NB4 (cell line): ENCODE measurements around the gene RAC2.

Experiments used
- DNase-seq: peaks from one replicate; pipeline ENCODE4 v3.0.0; 2010; ENCODE audit warnings: low read depth
- H3K4me3 ChIP-seq: one replicate; pipeline ENCODE4 v1.5.1; 2011; ENCODE audit warnings: mild to moderate bottlenecking, low read depth, low read length, moderate library complexity
- MYC ChIP-seq: IDR thresholded peaks from 2 replicates; pipeline ENCODE4 v1.6.1; 2011; ENCODE audit warnings: low read depth, low read length
- POLR2A ChIP-seq: IDR thresholded peaks from 2 replicates; pipeline ENCODE4 v1.6.1; 2011; ENCODE audit warnings: mild to moderate bottlenecking; ENCODE audit not compliant: insufficient read length; ENCODE audit errors: extremely low read depth
- TF ChIP-seq, protein P1 (sequence below): IDR thresholded peaks from 2 replicates; pipeline ENCODE4 v1.6.1; 2011; ENCODE audit warnings: low read depth, low read length
- TF ChIP-seq, protein P2 (sequence below): IDR thresholded peaks from one replicate; pipeline ENCODE4 v1.5.1; 2012; ENCODE audit warnings: low read depth, low read length

The RAC2 gene

DNA sequence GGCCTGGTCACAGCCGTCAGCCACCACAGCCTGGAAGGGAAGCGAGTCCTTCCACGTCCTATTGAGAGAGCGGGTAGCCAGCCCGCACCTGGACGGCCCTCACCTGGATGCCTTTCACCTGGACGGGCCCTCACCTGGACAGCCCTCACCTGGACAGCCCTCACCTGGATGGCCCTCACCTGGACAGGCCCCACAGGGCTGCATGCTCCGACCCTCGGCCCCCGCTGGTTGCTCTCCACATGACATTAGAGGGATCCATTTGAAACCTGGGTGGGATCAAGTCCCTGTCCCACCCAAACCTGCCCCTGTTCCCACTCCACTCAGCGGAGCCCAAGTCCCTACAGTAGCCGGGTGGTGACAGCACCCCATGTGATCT lies 59.7 kb downstream of the RAC2 start:
- no peak for DNase-seq
- H3K4me3 ChIP-seq: no peak overlapping the region
- no peak for TF ChIP-seq MYC
- TF ChIP-seq, protein P1, sequence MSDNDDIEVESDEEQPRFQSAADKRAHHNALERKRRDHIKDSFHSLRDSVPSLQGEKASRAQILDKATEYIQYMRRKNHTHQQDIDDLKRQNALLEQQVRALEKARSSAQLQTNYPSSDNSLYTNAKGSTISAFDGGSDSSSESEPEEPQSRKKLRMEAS: no peak
- TF ChIP-seq, protein P2, sequence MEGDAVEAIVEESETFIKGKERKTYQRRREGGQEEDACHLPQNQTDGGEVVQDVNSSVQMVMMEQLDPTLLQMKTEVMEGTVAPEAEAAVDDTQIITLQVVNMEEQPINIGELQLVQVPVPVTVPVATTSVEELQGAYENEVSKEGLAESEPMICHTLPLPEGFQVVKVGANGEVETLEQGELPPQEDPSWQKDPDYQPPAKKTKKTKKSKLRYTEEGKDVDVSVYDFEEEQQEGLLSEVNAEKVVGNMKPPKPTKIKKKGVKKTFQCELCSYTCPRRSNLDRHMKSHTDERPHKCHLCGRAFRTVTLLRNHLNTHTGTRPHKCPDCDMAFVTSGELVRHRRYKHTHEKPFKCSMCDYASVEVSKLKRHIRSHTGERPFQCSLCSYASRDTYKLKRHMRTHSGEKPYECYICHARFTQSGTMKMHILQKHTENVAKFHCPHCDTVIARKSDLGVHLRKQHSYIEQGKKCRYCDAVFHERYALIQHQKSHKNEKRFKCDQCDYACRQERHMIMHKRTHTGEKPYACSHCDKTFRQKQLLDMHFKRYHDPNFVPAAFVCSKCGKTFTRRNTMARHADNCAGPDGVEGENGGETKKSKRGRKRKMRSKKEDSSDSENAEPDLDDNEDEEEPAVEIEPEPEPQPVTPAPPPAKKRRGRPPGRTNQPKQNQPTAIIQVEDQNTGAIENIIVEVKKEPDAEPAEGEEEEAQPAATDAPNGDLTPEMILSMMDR: no peak
- TF ChIP-seq POLR2A: no peak

DNA sequence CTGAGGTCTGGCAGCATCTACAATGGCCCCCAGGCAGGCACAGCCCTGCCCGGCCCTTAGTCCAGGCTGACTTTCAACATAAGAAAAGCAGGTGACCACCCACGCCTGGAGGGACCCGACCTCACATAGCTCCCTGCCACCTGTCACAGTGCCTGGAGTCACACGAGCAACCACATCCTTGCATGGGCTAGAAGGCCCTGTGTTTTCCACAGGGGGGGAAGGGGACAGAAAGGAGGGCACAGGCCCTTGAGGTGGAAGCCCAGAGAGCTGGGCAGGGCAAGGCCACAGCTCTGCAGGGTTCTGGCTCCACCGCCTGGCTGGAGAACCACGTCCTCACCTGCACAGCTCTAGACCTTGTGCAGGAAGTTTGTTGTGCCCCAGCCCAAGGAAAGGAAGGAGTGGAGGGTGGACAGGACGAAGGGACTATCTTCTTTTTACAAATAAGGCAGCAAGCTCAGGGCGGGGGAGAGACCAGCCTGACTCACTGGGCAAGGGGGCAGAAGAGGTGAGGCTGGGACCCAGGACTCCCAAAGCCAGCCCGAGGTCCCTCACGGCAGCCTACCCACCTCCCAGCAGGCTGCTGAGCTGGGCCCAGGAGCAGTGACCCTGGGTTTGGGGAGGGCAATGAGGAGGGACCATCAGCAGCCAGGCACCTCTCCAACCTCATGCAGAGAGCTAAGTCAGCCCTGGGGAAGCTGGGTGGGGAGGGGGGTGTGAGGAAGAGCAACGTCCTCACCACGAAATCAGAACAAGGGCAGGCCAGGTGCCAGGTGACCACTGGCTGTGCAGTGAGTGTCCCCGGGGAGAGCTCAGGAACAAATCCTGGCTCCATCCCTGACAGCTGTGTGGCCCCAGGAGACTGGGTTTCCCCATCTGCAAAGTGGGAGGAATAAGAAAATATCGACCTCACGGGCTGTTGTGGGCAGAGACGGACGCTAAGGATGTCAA lies 60.4 kb downstream of the RAC2 start:
- no peak for DNase-seq
- H3K4me3 ChIP-seq: no peak overlapping the region
- TF ChIP-seq POLR2A: no peak
- TF ChIP-seq, protein P1: no peak
- TF ChIP-seq, protein P2: no peak
- no peak for TF ChIP-seq MYC

DNA sequence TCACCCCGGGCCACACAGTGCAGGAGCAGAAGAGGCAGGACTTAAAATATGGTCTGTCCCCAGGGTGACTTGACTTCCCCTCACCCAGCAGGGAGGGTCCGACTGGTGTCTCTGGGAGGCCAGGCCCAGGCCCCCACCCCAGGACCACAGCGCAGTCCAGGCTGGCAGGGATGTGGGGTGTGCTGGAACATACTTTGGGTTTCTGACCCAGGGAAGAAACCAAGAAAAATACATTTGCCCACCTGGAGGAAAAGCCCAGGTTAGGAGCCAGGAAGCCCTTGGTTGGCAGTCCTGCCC lies 61.2 kb downstream of the RAC2 start:
- no peak for DNase-seq
- TF ChIP-seq, protein P2: no peak
- TF ChIP-seq POLR2A: no peak
- TF ChIP-seq, protein P1: no peak
- no peak for TF ChIP-seq MYC
- H3K4me3 ChIP-seq: no peak overlapping the region

DNA sequence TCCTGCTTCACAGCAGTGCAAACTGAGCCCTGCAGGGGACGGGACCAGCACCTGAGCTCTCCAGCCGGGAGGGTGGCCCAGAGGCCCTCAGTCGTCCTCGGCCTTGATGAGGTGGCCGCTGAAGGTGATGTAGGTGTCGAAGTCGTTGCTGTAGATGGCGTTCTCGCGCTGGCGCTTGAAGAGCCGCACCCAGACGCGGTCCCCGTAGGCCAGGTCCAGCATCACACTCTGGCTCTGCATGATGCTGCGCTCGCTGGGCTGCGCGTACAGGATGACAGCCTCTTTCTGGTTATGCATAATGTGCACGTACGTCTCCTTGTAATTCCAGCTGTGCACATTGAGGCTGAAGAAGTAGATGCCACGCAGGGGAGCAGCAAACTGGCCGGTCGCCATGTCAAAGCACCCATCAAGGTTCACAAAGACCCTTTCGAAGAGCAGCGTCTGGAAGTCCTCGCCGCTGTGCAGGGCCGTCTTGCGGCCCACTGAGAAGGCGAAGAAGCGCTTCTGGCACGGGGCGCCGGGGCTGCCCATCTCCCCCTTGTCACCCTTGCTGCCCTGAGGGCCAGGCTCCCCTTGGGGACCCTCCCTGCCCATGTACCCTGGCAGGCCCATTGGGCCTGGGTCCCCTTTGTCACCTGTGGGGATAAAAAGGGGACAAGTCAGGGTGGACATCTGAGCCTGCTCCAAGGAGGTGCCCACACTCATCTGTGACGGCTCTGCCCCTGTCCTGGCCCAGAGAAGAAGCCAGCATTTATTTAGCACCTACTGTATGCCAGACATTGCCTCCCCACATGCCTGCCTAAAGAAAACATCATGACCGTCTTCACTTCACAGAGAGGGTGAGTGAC lies 61.7 kb downstream of the RAC2 start:
- TF ChIP-seq, protein P2: no peak
- TF ChIP-seq, protein P1: no peak
- TF ChIP-seq POLR2A: no peak
- no peak for TF ChIP-seq MYC
- H3K4me3 ChIP-seq: no peak overlapping the region
- no peak for DNase-seq

DNA sequence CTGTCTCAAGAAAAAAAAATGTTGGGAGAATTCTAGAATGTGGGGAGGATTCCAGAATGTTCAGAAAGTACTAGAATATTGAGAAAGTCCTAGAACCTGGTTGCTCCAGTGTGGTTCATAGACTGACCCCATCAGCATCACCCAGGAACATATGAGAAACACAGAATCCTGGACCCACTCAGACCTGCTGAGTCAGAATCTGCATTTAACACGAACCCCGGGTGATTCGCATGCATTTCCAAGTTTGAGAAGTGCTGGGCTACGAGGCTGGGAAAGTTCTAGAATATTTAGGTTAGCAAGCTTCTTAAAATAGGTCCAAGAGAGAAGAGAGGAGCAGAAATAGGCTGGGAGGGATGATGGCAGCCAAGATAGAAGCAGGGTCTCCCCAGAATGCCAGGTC lies 62.4 kb downstream of the RAC2 start:
- TF ChIP-seq MYC: no peak
- no peak for TF ChIP-seq POLR2A
- TF ChIP-seq, protein P2: no peak
- TF ChIP-seq, protein P1: no peak
- no peak for DNase-seq
- no peak overlapping the region for H3K4me3 ChIP-seq
